HCT116 (cell line): Measurements from ENCODE around the gene GSAP. TPM values are rescaled to one million over a fixed set of nuclear protein-coding genes. Genes with fewer than 3 reads are reported as not detected.

Experiments
- ATAC-seq: fragments of 200-7000 bp; cut with Tn5 transposase; 2 replicates; pipeline ENCODE4 v1.9.1; 2020; ENCODE audit warnings: mild to moderate bottlenecking, moderate library complexity
- BruUV-seq: library from RNA; stranded (reverse); fragments of 400-500 nt; replicated peaks from 2 replicates; lab custom pipeline; 2021; lab: Mats Ljungman, UMichigan
- CTCF ChIA-PET: fragments of 300-600 bp; sonication (Branson Sonifier 250); formaldehyde crosslinking; loops from one replicate; lab custom pipeline; 2021; ENCODE audit warnings: antibody characterized with exemption; lab: Charles Lee
- POLR2A ChIA-PET: fragments of 300-600, 350-600 bp; sonication (Branson Sonifier 250); formaldehyde crosslinking; loops from one replicate; lab custom pipeline; 2021; ENCODE audit warnings: antibody characterized with exemption; lab: Charles Lee
- RAD21 ChIA-PET, 2 experiments: fragments of 300-600 bp; sonication (Branson Sonifier 250); formaldehyde crosslinking; loops; one replicate each; lab custom pipeline; 2023; ENCODE audit warnings: low total read pairs in 2 of 2; ENCODE audit not compliant: uncharacterized antibody in 2 of 2, unreplicated experiment in 2 of 2, low non-redundant PET in 1 of 2; lab: Charles Lee
- DNase-seq: peaks from one replicate; pipeline ENCODE4 v3.0.0-alpha.2; 2010; ENCODE audit warnings: low read depth, low spot score
- H2AFZ ChIP-seq: fragments of 200-600 bp; shearing (Covaris generic), sonication (generic); 2 replicates; pipeline ENCODE4 v1.6.1; 2017; ENCODE audit warnings: low read depth, mixed run types, mixed read lengths, antibody characterized with exemption, low read length; ENCODE audit not compliant: poor library complexity, severe bottlenecking
- H3K27ac ChIP-seq: 2 replicates; pipeline ENCODE4 v1.5.1; 2012; ENCODE audit warnings: low read depth, low read length
- H3K27me3 ChIP-seq: fragments of 200-600 bp; sonication (generic); 2 replicates; pipeline ENCODE4 v1.6.1; 2016; ENCODE audit warnings: mixed run types, low read length, mixed read lengths; ENCODE audit not compliant: insufficient read depth
- H3K36me3 ChIP-seq, 2 experiments: fragments of 200-500 bp in 1 of 2; fragments of 200-600 bp in 1 of 2; sonication (Bioruptor generic) in 1 of 2; sonication (generic) in 1 of 2; 2 replicates each; pipeline versions ENCODE4 v1.5.1 to v1.6.1; 2014 to 2016; ENCODE audit warnings: low read length in 2 of 2, inconsistent platforms in 1 of 2, mixed read lengths in 1 of 2, mixed run types in 1 of 2; ENCODE audit not compliant: insufficient read depth in 2 of 2, control insufficient read depth in 1 of 2
- H3K4me1 ChIP-seq, 2 experiments: fragments of 200-600 bp in 1 of 2; sonication (generic) in 1 of 2; 2 replicates each; pipeline versions ENCODE4 v1.5.1 to v1.6.1; 2012 to 2017; ENCODE audit warnings: low read length in 2 of 2, inconsistent platforms in 1 of 2, mild to moderate bottlenecking in 1 of 2, mixed read lengths in 1 of 2, mixed run types in 1 of 2, moderate library complexity in 1 of 2; ENCODE audit not compliant: insufficient read depth in 2 of 2, control insufficient read depth in 1 of 2
- H3K4me2 ChIP-seq: fragments of 200-600 bp; sonication (generic); 2 replicates; pipeline ENCODE4 v1.6.1; 2017; ENCODE audit warnings: mixed run types, low read length, mixed read lengths
- H3K4me3 ChIP-seq, 2 experiments: fragments of 200-600 bp in 1 of 2; sonication (generic) in 1 of 2; replicated peaks in 1 of 2; 2 replicates each; pipeline ENCODE4 v1.5.1; 2011 to 2016; ENCODE audit warnings: low read length in 2 of 2, control low read depth in 1 of 2, low read depth in 1 of 2, mild to moderate bottlenecking in 1 of 2, mixed read lengths in 1 of 2, mixed run types in 1 of 2
- H3K79me2 ChIP-seq: fragments of 200-600 bp; sonication (generic); 2 replicates; pipeline ENCODE4 v1.6.1; 2017; ENCODE audit warnings: mild to moderate bottlenecking, mixed run types, low read length, moderate library complexity, mixed read lengths; ENCODE audit not compliant: insufficient read depth
- H3K9ac ChIP-seq: fragments of 200-600 bp; sonication (generic); 2 replicates; pipeline ENCODE4 v1.6.1; 2016; ENCODE audit warnings: low read length, mixed read lengths
- H3K9me2 ChIP-seq: fragments of 200-600 bp; sonication (generic), shearing (Covaris generic); 2 replicates; pipeline ENCODE4 v1.6.1; 2017; ENCODE audit warnings: mixed run types, mild to moderate bottlenecking, moderate library complexity; ENCODE audit not compliant: insufficient read depth
- H3K9me3 ChIP-seq, 2 experiments: fragments of 200-500 bp in 1 of 2; fragments of 200-600 bp in 1 of 2; sonication (Bioruptor generic) in 1 of 2; sonication (generic) in 1 of 2; 2 replicates each; pipeline ENCODE4 v1.6.1; 2014 to 2017; ENCODE audit warnings: low read length in 2 of 2, mixed read lengths in 2 of 2, inconsistent platforms in 1 of 2, low read depth in 1 of 2, mild to moderate bottlenecking in 1 of 2, mixed run types in 1 of 2, moderate library complexity in 1 of 2; ENCODE audit not compliant: control insufficient read depth in 1 of 2, insufficient read depth in 1 of 2
- H4K20me1 ChIP-seq: fragments of 200-600 bp; sonication (generic), shearing (Covaris generic); 2 replicates; pipeline ENCODE4 v1.6.1; 2017; ENCODE audit warnings: mixed run types, mild to moderate bottlenecking, moderate library complexity; ENCODE audit not compliant: insufficient read depth
- ATF3 ChIP-seq: IDR thresholded peaks from 2 replicates; pipeline ENCODE4 v1.6.1; 2012
- CTCF ChIP-seq, 3 experiments: fragments of 200-600 bp in 1 of 3; sonication (generic) in 1 of 3; IDR thresholded peaks in 2 of 3; conservative IDR thresholded peaks in 1 of 3; 2 replicates each; pipeline ENCODE4 v1.5.1; 2012 to 2017; ENCODE audit warnings: low read depth in 2 of 3, low read length in 2 of 3, antibody characterized with exemption in 1 of 3, borderline replicate concordance in 1 of 3, control low read depth in 1 of 3, mild to moderate bottlenecking in 1 of 3, mixed read lengths in 1 of 3, mixed run types in 1 of 3, moderate library complexity in 1 of 3; ENCODE audit not compliant: insufficient read depth in 1 of 3
- EGR1 ChIP-seq: IDR thresholded peaks from 2 replicates; pipeline ENCODE4 v1.6.1; 2012; ENCODE audit warnings: low read depth
- ELF1 ChIP-seq: IDR thresholded peaks from 2 replicates; pipeline ENCODE4 v1.6.1; 2012; ENCODE audit warnings: low read depth, borderline replicate concordance
- EZH2 ChIP-seq: fragments of 200-600 bp; sonication (generic); IDR thresholded peaks from 2 replicates; pipeline ENCODE4 v1.6.1; 2017; ENCODE audit warnings: antibody characterized with exemption, mixed run types
- FOSL1 ChIP-seq: IDR thresholded peaks from 2 replicates; pipeline ENCODE4 v1.6.1; 2012; ENCODE audit warnings: low read depth
- JUND ChIP-seq: IDR thresholded peaks from 2 replicates; pipeline ENCODE4 v1.6.1; 2012
- MAX ChIP-seq: IDR thresholded peaks from 2 replicates; pipeline ENCODE4 v1.6.1; 2012
- POLR2A ChIP-seq: IDR thresholded peaks from 2 replicates; pipeline ENCODE4 v1.7.0; 2011; ENCODE audit warnings: borderline replicate concordance; ENCODE audit not compliant: insufficient read depth, insufficient read length; ENCODE audit errors: extremely low read depth
- POLR2AphosphoS5 ChIP-seq: IDR thresholded peaks from 2 replicates; pipeline ENCODE4 v1.6.1; 2011; ENCODE audit warnings: mild to moderate bottlenecking, low read depth, low read length, moderate library complexity
- SIN3A ChIP-seq: IDR thresholded peaks from 2 replicates; pipeline ENCODE4 v1.6.1; 2012; ENCODE audit warnings: low read depth
- TCF7L2 ChIP-seq: IDR thresholded peaks from 2 replicates; pipeline ENCODE4 v1.7.0; 2011; ENCODE audit warnings: borderline replicate concordance, inconsistent platforms; ENCODE audit not compliant: insufficient read depth, insufficient read length; ENCODE audit errors: extremely low read depth
- ZBTB33 ChIP-seq: IDR thresholded peaks from 2 replicates; pipeline ENCODE4 v1.6.1; 2011; ENCODE audit warnings: mild to moderate bottlenecking, low read length, moderate library complexity; ENCODE audit not compliant: insufficient replicate concordance; ENCODE audit errors: extremely low read depth
- ZFX ChIP-seq: fragments of 450-650 bp; IDR thresholded peaks from 2 replicates; pipeline ENCODE4 v1.6.1; 2017
- ZNF274 ChIP-seq: fragments of 200-500 bp; sonication (Bioruptor generic); IDR thresholded peaks from 2 replicates; pipeline ENCODE4 v1.6.1; 2014; ENCODE audit warnings: mild to moderate bottlenecking, low read depth, low read length, inconsistent platforms
- intact Hi-C: fragments of 100-400 bp; cut with micrococcal nuclease; formaldehyde crosslinking; loops from 2 replicates; pipeline ENCODE4 v1.10.0; 2022
- total RNA-seq: library from RNA; stranded (reverse); gene quantifications from one replicate; pipeline ENCODE4 v1.2.1, GENCODE V29; 2021; ENCODE audit not compliant: unreplicated experiment

GSAP gene
- total RNA-seq, 1 experiment from 2014 or later = not detected

- ATAC-seq (no peak), DNase-seq (no peak)
- Histone ChIP-seq H3K4me3 (no peak overlapping the region), H3K27me3 (no peaks in the 10 kb centered on the region), H3K79me2 (no peaks in the 10 kb centered on the region), H3K4me1 (peaks cover 0 to 23% of the 10 kb centered on the region in 2 experiments; a peak in 2 of 4 replicates), H2AFZ (no peak overlapping the region), H3K36me3 (no peaks in the 10 kb centered on the region), H4K20me1 (no peaks in the 10 kb centered on the region), H3K9me3 (no peaks in the 10 kb centered on the region), H3K27ac (no peak overlapping the region), H3K9ac (no peak overlapping the region), H3K9me2 (no peaks in the 10 kb centered on the region), H3K4me2 (no peak overlapping the region)
- BruUV-seq = no TSS peak
- ChIA-PET CTCF (no interaction called here), RAD21 (no interaction called here), POLR2A (no interaction called here)
- no peak for TF ChIP-seq POLR2AphosphoS5
- no peak for TF ChIP-seq SIN3A
- no peak for TF ChIP-seq POLR2A
- no peak for TF ChIP-seq MAX
- intact Hi-C loops = no loop called here
Measured at GRCh38 chr7:77328669-77329068, 87.5 kb downstream of the GSAP start.

- ChIA-PET POLR2A (no interaction called here), CTCF (no interaction called here), RAD21 (no interaction called here)
- no peaks in the 10 kb centered on the region for H4K20me1 ChIP-seq
- intact Hi-C loops = no loop called here
- no peaks in the 10 kb centered on the region for H3K9me2 ChIP-seq
- H3K27ac ChIP-seq = no peak overlapping the region
- H3K4me1 ChIP-seq = peaks cover 0 to 23% of the 10 kb centered on the region in 2 experiments; a peak in 2 of 4 replicates
- BruUV-seq = no TSS peak
- ATAC-seq (no peak), DNase-seq (no peak)
- H3K9me3 ChIP-seq = no peaks in the 10 kb centered on the region
- no peak overlapping the region for H3K9ac ChIP-seq
- H3K27me3 ChIP-seq = no peaks in the 10 kb centered on the region
- no peaks in the 10 kb centered on the region for H3K36me3 ChIP-seq
- no peak overlapping the region for H3K4me2 ChIP-seq
- TF ChIP-seq FOSL1 (no peak), ZBTB33 (no peak), ATF3 (no peak), ZFX (no peak), POLR2A (no peak), EGR1 (no peak), EZH2 (no peak), JUND (no peak), ZNF274 (no peak), ELF1 (no peak), TCF7L2 (no peak), CTCF (IDR thresholded peaks at IDR 0.05 in 2 of 3, conservative IDR thresholded peaks at IDR 0.05 in 1 of 3; ENCODE audit: borderline replicate concordance in 1 of 3, insufficient read depth in 1 of 3, low read depth in 2 of 3, low read length in 2 of 3) (no peak), POLR2AphosphoS5 (no peak)
- no peak overlapping the region for H3K4me3 ChIP-seq
- H3K79me2 ChIP-seq = no peaks in the 10 kb centered on the region
- no peak overlapping the region for H2AFZ ChIP-seq
Measured at GRCh38 chr7:77327932-77328628, 88.1 kb downstream of the GSAP start.
